CD4-positive, alpha-beta T cell treated with Interferon gamma for 1 hour (primary cell): ENCODE results near the gene GUCY1B1.

Experiments used
- DNase-seq: peaks from one replicate; pipeline ENCODE4 v3.0.0-alpha.2; 2020

Gene GUCY1B1

DNA sequence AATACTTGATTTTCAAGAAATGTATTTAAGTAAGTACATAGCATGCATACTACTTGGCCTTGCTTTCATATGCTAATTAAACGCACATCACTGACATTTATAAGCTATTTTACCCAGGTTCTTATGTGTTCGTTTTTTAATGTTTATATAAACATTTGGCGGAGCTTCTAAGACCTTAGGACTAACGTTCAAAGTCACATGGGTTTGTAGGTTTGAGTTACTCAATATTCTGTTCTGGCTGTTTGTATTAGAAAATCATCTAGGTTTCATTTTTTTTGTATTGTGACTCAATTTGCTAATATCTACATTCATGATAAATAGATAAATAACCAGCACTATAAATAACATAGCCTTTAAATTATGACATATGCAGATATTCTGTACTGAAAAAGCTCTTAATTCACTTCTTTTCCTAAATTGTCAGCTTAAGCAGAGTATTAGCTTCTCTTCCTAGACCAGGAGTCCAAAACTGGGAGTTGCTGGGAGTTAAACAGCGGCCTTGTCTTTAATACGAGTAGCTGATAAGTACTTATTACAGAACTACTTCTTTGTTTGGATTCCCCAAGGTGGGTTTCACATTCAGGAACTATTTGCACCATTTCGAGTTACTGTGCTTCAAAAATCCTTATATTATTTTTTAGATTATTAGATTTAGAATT is 42.0 kb downstream of the GUCY1B1 start:
- no peak for DNase-seq

DNA sequence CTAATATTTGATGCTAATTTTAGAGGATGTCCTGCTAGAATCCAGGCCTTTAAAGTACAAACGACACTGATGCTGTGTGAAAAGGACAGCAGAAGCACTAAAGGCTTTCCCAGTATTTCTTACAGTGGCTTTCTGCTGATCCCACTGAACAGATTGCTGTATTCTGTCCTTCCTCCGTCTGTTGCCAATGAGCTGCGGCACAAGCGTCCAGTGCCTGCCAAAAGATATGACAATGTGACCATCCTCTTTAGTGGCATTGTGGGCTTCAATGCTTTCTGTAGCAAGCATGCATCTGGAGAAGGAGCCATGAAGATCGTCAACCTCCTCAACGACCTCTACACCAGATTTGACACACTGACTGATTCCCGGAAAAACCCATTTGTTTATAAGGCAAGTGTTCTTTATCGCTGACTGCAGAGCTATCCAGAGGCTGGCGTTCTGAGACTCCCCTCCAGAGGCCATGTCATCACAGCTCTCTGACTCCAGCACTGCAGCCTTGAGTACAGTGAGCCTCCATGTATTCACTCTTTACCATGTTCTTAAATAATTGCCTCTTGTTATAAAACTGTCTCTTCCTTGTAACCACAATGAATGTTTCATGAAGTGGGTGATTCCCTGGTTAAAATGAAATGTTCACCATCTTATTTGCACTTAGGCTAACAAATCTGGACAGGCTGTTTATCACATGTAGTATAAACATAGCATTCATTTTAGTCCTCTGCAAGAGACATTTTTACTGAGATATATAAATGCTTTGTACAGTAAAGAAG is 43.6 kb downstream of the GUCY1B1 start:
- no peak for DNase-seq

DNA sequence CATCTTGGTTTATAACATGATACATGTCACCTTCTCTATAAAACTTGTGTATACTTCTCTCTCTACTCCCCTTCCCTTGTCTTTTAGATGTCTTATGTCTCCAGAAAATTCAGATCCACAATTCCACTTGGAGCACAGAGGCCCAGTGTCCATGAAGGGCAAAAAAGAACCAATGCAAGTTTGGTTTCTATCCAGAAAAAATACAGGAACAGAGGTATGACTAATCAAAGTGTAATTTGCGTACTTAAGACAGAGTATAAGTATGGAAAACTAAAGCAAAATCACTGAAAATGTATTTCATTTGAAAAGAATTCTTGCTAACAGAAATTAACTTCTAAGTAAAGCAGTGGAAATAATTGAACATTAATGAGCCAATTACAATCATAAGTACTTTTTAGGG is 46.2 kb downstream of the GUCY1B1 start:
- no peak for DNase-seq

DNA sequence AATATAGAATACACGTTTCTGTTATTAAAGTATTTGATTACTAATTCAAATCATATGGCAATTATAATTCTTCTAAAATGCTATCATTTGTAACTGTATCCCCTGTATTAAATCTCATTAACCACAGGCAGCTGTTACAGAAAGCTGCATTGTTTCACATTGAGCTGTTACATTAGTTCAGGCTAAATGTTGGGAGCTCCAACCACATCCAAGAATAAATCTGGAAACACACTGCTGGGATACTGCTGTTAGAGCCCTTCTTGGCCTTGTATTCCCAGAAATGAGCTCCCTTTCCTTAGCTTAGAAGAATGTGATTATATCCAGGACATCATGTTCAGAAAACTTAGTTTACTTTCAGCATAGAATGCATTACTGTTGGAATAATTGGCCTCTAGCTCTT is 48.2 kb downstream of the GUCY1B1 start:
- no peak for DNase-seq

DNA sequence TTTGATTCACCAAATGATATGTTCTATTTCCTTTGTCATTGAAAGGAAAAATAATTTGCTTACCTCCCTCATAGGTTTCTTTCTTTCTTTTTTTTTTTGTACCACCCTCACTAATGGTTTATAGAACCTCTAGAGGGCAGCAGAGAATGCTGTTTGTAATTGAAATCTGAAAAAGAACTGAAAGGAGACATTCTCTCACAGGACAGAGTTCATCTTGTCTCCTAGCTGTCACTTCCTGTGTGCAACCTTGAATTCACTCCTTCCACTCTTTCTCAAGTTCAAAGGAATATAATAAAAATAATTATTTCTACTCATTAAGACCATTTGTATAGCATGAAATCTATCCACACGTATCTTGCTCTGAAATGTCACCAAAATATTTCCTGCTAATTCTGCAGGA is 51.0 kb downstream of the GUCY1B1 start:
- no peak for DNase-seq

DNA sequence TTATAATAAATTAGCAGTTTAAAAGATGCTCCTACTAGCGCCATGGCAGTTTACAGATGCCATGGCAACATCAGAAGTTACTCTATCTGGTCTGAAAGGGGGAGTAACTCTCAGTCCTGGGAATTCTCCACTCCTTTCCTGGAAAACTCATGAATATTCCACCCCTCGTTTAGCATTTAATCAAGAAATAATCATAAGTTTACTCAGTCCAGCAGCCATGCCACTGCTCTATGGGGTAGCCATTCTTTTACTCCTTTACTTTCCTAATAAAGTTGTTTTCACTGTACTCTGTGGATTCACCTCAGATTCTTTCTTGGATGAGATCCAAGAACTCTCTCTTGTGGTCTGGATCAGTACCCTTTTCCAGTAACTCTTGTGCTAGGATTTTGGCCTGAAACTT is 52.3 kb downstream of the GUCY1B1 start:
- DNase-seq: no peak

DNA sequence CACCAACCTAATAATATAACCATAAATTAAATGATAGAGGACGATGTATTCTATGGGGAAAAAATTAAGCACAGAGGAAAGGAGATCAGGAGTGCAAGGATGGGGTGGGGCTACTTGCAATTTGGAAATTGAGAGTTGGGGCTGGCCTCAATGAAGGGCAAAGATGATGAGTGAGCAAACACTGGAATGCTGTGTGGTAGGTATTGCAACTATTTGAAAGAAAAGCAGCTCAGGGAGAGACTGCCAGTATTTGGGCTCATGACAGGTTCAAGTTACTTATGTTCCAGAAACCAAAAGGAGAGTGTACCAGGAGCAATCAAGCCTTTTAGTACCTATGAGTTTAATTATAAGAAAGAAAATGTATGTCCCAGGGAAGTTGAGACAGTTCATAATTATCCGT is 59.8 kb downstream of the GUCY1B1 start:
- no peak for DNase-seq

DNA sequence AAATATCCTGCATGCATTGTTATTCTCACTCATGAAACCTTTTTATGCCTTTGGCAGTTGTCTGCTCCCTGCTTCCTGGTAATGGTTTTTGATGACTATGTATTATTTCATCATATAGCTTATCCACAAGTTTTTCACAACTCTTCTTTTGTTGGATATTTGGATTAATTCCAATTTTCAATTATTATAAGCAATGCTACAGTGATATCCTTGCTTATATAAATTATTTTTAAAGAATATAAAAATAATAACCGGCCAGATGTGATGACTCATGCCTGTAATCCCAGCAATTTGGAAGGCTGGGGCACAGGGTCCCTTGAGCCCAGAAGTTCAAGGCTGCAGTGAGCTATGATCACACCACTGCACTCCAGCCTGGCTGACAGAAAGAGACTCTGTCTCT is 60.2 kb downstream of the GUCY1B1 start:
- DNase-seq: no peak

DNA sequence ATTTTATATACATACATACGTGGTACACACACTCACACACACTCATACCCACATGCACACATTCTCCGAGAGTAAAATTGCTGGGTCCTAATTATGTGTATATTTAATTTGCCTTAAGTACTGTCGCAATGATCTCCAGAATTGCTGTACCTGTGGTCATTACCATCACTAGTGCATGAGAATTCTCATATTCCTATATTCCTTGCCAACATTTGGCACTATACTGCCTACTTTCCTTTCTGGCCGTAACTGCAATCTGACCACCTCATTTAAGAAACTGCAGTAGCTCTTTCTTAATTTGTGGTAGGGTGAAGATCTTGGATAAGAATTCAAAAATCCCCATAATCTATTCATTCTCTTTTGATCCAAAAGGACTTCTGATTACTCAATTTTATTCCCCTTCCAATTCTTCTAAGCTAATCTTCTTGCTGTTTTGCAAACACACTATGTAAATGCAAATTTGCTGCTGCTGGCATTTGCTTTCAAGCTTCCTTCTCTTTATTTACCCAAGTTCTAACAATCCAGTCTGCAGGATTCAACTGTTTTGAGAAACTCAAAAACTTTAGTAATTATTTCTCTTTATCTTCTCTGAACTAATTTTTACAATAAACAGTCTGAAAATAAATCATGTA is 62.2 kb downstream of the GUCY1B1 start:
- no peak for DNase-seq

DNA sequence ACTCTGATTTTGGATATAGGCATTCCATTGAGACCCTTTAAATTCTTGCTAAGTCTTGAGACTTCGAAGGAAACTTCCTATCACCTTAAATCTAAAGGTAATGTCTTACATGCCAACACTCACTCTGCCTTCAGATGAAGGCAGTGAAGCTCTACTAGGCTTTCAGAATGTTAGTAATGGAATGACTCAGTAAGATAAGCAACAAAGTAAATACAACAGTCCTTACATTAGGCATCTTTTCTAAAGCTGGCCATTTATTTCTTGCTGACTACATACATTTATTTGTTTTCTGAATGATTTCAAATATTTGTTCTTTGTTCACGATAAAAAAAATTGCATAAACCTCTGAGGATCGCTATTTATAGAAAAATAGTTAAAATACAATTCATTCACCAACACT is 63.8 kb downstream of the GUCY1B1 start:
- DNase-seq: no peak

DNA sequence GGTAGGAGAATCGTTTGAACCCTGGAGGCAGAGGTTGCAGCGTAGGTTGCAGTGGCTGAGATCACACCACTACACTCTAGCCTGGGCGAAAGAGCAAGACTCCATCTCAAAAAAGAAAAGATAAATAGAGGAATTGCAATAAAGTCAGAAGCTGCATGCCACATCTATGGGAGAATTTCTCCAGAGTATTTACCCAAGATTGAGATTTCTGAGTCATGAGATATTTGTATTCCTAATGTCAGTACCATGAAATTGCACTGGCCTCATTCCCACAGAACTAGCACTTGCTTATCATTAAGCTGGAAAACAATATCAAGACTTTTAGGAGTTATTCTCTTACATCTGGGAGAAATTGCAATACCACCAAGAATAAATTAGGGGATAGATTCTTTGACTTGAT is 69.8 kb downstream of the GUCY1B1 start:
- no peak for DNase-seq

DNA sequence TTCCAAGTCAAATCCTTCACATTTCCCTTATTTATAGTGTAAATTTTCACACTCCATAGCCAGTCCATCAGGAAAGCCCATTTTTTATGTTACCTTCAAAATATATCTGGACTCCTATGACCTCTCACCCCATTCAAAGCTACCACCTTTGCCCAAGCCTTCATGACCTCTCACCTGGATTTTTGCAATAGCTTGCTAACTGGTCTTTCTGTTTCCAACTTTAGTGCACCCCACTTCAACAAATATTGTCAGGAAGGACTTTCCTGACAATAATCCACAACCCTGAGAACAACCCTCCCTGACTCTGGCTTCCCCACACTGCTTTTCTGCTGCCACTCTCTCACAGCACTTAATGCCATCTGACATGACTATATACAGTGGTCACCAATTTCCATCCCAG is 73.8 kb downstream of the GUCY1B1 start:
- no peak for DNase-seq

DNA sequence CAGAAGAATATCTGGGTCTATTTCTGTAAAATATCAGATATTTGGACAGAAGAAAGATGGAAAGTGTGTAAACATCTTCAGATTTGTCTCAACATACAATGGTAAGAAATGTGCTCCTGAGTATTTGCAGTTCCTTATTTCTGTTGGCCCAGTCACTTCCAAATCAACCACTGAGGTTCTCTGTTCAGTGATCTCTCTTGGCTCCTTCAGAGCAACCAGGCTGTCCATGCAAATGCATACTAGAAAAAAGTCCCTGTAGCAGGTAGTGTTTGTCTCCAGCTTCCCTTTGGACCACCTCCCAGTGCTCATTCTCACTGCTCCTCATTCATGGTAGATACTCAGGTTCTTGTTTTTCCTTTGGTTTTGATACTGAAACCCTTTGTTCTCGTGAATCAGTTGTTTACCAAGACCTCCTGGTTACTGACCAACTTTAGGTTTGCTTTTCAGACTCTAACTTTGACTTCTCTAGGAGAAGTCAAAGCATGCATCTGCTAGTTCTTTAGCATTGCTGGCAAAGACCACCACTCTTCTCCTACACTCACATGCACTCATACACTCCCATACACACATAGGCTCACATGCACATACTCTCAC is 78.5 kb downstream of the GUCY1B1 start:
- DNase-seq: no peak

DNA sequence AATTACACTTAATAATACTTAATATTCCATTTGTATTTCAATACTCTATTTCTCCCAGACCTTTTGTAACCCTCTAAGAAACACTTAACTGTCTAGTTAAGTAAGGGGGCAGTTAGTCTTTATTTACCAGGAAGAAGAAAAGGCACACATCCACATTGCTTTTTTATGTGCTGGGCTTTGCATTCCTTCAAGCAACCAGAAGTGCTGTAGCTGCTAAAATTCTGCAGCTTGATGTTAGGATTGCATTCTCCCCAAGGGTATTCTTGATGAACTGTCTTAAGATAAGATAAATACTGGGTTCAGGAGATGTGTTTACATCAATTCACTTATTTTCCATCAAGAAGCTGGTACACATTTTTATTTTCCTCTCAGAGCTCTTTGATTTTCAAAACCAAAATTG is 83.3 kb downstream of the GUCY1B1 start:
- no peak for DNase-seq

DNA sequence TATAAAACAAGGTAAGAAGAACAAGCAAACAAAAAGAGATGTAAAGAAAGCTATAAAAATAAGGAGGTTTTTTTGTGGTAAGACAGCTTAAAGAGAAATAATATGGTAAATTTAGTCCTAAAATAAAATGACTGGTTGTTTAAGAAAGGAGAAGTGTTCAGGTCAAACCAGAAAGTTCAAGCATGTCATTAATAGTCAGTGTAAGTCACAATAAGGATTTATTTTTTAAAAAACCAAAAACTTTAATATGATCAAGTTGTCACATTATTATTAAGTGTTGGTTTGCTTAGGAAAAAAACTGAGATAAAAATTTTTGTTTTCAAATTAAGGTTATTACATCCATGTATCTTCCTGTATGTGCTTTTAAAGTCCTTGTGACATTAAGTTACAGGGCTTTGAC is 88.1 kb downstream of the GUCY1B1 start:
- DNase-seq: no peak

DNA sequence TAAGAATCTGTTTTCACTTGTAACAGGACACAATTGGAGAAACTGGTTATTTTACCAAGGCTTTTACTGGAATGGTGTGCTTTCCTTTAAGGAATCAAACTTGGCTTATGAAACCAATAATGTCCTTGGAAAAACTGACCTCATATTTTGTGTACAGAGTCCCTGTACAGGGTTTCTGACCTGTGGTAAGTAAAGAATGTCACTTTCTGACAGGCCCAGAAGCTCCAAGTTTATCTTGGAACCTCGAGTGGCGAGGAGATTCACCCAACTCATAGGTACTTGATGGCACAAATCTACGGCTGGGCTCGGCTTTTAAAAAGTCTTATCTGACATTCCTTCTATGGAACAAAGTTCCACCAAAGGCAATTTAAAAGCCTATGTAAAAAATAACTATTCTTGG is 90.2 kb downstream of the GUCY1B1 start:
- DNase-seq: no peak

DNA sequence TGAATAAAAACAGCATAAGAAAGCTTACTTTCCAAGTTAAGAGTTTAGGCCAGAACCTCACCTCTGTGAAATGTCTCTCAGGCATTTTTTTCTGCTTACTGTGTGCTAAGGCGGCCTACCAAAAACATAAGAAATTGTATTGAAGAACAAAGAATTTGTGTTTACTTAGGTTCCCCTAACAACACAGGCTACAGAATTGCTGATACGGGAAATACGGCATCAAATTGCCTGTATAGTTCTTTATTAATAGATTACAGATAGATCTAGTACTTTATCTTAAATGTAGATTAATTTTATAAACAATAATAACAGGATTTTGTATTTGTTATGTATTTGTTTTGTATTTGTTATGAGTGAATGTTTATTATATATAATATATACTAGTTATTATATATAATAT is 94.4 kb downstream of the GUCY1B1 start:
- DNase-seq: no peak

DNA sequence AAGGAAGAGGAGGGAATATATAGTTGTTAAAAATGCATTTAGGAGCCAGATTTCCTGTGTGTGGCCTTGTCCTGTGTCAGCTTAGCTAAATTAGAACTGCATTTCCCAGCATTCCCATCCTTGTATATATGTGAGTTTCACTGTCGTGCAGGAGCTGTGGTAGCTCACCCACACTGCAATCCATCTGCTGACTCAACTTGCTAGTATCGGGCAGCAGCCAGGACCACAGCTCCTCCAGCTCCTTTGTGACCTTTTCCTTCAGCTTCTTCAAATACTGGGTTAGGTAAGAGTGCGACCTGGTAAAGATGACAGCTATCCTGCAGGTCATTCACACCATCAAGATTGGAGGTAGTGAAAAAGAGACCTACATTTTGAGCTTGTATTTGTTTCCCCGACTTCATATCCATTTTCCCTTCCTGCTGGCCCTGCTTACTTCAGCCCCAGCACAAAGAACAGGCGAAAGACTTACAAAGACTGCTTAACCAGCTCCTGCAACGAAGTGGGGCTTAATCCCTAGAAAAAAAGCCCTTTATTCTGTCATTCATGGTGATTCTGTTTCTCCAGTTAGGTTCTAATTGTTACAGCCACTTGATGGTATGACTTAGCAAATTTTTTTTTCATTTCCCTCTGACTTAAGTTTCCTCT is 95.9 kb downstream of the GUCY1B1 start:
- DNase-seq: no peak

DNA sequence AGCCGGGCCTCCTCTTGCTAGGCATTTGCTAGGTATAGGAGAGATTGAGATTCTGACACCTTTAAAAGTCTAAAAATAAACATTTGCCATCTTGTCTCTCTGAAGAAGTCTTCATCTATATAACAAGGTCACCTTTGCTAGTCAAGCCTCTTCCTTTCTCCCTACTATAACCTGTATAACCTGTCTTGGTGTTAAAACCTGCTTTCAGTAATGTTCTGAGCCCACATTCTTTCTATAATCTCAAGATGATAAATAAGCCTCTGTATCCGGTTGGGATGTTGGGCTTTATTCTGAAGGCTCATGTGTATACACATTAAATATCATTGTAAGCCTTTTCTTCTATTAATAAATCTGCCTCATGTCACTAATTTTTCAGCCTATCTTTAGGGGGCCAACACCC is 97.1 kb downstream of the GUCY1B1 start:
- DNase-seq: no peak
